Neural progenitor cell (in vitro differentiated cells): ENCODE results near the gene TBC1D14.
A peak's percentile ranks its signal among the peaks of the same experiment; 100 is the strongest.

Experiments
- EZH2phosphoT487 ChIP-seq: fragments of 200-600 bp; sonication (generic); IDR thresholded peaks from 2 replicates; pipeline ENCODE4 v1.6.1; 2017; ENCODE audit warnings: antibody characterized with exemption
- TF ChIP-seq, protein P1 (sequence below): fragments of 200-600 bp; sonication (generic); IDR thresholded peaks from 2 replicates; pipeline ENCODE4 v1.5.1; 2017; ENCODE audit warnings: antibody characterized with exemption, mild to moderate bottlenecking

- TF ChIP-seq EZH2phosphoT487, result no peak
- TF ChIP-seq, protein P1, sequence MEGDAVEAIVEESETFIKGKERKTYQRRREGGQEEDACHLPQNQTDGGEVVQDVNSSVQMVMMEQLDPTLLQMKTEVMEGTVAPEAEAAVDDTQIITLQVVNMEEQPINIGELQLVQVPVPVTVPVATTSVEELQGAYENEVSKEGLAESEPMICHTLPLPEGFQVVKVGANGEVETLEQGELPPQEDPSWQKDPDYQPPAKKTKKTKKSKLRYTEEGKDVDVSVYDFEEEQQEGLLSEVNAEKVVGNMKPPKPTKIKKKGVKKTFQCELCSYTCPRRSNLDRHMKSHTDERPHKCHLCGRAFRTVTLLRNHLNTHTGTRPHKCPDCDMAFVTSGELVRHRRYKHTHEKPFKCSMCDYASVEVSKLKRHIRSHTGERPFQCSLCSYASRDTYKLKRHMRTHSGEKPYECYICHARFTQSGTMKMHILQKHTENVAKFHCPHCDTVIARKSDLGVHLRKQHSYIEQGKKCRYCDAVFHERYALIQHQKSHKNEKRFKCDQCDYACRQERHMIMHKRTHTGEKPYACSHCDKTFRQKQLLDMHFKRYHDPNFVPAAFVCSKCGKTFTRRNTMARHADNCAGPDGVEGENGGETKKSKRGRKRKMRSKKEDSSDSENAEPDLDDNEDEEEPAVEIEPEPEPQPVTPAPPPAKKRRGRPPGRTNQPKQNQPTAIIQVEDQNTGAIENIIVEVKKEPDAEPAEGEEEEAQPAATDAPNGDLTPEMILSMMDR, result peak; percentile 63
Observed at GRCh38 chr4:6917461-6918271, 8.0 kb downstream of the TBC1D14 start.
